ENCODE results near the gene CDK14.

DNA sequence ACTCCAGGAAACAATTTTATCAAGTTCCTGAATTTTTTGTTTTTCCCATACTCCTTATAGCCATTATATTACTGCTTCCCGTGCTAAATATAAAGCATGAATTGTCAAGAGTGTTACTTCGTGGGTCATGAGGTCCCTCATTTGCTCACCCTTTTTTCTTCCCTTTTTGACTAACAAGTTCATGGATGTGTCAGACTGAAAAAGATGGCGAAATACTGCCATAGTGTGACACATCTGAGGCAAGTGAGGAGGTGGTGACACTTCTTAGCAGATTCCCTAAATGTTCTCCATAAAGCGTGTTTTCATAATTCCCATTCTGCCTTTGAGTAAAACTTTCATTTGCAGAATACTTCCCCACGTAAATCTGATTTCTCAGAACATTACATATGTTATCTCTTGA lies 398.5 kb downstream of the CDK14 start:
- no peak for TF ChIP-seq CTCF (IDR thresholded peaks at IDR 0.05)
- TF ChIP-seq, protein P1, sequence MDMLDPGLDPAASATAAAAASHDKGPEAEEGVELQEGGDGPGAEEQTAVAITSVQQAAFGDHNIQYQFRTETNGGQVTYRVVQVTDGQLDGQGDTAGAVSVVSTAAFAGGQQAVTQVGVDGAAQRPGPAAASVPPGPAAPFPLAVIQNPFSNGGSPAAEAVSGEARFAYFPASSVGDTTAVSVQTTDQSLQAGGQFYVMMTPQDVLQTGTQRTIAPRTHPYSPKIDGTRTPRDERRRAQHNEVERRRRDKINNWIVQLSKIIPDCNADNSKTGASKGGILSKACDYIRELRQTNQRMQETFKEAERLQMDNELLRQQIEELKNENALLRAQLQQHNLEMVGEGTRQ (CRISPR knock-in tag; IDR thresholded peaks at IDR 0.05), result no peak
- no peak for TF ChIP-seq ELF4 (CRISPR knock-in tag; IDR thresholded peaks at IDR 0.05; ENCODE audit: low read depth)
- no peak for TF ChIP-seq TCF7 (CRISPR knock-in tag; IDR thresholded peaks at IDR 0.05; ENCODE audit: low read depth)
- TF ChIP-seq ZBTB21 (CRISPR knock-in tag; IDR thresholded peaks at IDR 0.05; ENCODE audit: borderline replicate concordance), result no peak
- TF ChIP-seq JUN (CRISPR knock-in tag; IDR thresholded peaks at IDR 0.05), result no peak
- TF ChIP-seq, protein P2, sequence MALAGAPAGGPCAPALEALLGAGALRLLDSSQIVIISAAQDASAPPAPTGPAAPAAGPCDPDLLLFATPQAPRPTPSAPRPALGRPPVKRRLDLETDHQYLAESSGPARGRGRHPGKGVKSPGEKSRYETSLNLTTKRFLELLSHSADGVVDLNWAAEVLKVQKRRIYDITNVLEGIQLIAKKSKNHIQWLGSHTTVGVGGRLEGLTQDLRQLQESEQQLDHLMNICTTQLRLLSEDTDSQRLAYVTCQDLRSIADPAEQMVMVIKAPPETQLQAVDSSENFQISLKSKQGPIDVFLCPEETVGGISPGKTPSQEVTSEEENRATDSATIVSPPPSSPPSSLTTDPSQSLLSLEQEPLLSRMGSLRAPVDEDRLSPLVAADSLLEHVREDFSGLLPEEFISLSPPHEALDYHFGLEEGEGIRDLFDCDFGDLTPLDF (CRISPR knock-in tag; IDR thresholded peaks at IDR 0.05), result no peak
